Measurements from ENCODE around the gene CLP1. TPM values are rescaled to one million over a fixed set of nuclear protein-coding genes. Genes with fewer than 3 reads are reported as not detected.

Gene CLP1
- total and polyA plus RNA-seq, 7 donors = 6.8 to 16.9 (median 10.0) TPM

DNA sequence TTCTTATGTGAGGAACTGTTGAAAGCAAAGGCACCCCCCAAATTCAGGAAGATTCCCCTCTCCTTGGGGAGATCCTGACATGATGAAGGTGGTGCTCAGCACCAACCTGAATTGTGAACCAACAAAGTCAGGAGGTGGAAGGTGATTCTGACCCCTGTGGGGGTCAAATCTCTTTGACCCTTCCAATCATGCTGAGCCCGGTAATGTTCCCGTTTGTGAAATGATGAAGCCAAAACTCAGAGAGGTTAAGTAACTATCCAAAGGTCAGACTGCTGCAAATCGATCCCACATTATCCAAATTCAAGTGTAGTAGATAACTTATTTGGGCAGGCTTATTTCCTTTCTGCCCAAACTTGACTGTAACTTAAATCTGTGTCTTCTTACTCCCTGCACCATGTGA, 41.0 kb upstream of the CLP1 start:
- no peaks in the 10 kb centered on the region for H3K9me3 ChIP-seq
- DNase-seq (no peak), ATAC-seq (no peak)
- peaks cover 0 to 4% (median 0%) of the 10 kb centered on the region in 3 donors for H3K27me3 ChIP-seq (ENCODE audit: insufficient read depth in 3 of 3, low read length in 2 of 3)
- H3K27ac ChIP-seq = no peak overlapping the region
- intact Hi-C loops (cut with DNase I) = no loop called here
- WGBS, 3 donors = 42 to 55% (median 49%) methylated on average over 3 of the region's 3 CpGs
- TF ChIP-seq, protein P1, sequence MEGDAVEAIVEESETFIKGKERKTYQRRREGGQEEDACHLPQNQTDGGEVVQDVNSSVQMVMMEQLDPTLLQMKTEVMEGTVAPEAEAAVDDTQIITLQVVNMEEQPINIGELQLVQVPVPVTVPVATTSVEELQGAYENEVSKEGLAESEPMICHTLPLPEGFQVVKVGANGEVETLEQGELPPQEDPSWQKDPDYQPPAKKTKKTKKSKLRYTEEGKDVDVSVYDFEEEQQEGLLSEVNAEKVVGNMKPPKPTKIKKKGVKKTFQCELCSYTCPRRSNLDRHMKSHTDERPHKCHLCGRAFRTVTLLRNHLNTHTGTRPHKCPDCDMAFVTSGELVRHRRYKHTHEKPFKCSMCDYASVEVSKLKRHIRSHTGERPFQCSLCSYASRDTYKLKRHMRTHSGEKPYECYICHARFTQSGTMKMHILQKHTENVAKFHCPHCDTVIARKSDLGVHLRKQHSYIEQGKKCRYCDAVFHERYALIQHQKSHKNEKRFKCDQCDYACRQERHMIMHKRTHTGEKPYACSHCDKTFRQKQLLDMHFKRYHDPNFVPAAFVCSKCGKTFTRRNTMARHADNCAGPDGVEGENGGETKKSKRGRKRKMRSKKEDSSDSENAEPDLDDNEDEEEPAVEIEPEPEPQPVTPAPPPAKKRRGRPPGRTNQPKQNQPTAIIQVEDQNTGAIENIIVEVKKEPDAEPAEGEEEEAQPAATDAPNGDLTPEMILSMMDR (IDR thresholded peaks at IDR 0.05) = no peak
- no peaks in the 10 kb centered on the region for H3K4me1 ChIP-seq
- H3K36me3 ChIP-seq (ENCODE audit: insufficient read depth in 1 of 2, low read depth in 1 of 2) = peaks cover 0 to 21% of the 10 kb centered on the region in 2 donors
- H3K4me3 ChIP-seq = no peak overlapping the region

GRCh38 chr11:57618438-57618837, 39.1 kb upstream of the CLP1 start:
- Histone ChIP-seq H3K27ac (no peak overlapping the region), H3K4me1 (no peaks in the 10 kb centered on the region), H3K9me3 (no peaks in the 10 kb centered on the region), H3K27me3 (ENCODE audit: insufficient read depth in 3 of 3, low read length in 2 of 3) (peaks cover 0 to 4% (median 0%) of the 10 kb centered on the region in 3 donors), H3K36me3 (ENCODE audit: insufficient read depth in 1 of 2, low read depth in 1 of 2) (peaks cover 0 to 18% of the 10 kb centered on the region in 2 donors), H3K4me3 (no peak overlapping the region)
- TF ChIP-seq, protein P1 (IDR thresholded peaks at IDR 0.05) = no peak
- DNase-seq (no peak), ATAC-seq (no peak)
- intact Hi-C loops (cut with DNase I) = no loop called here
- WGBS, 3 donors = 70 to 75% (median 74%) methylated on average over 2 of the region's 2 CpGs

GRCh38 chr11:57619331-57619730, 38.2 kb upstream of the CLP1 start:
- peaks cover 0 to 9% of the 10 kb centered on the region in 2 donors for H3K36me3 ChIP-seq (ENCODE audit: insufficient read depth in 1 of 2, low read depth in 1 of 2)
- no peak for DNase-seq
- H3K4me3 ChIP-seq = no peak overlapping the region
- 85 to 92% (median 87%) methylated on average over 2 of the region's 2 CpGs for WGBS, 3 donors
- peaks cover 0 to 4% (median 0%) of the 10 kb centered on the region in 3 donors for H3K27me3 ChIP-seq (ENCODE audit: insufficient read depth in 3 of 3, low read length in 2 of 3)
- H3K27ac ChIP-seq = no peak overlapping the region
- ATAC-seq = no peak
- TF ChIP-seq, protein P1 (IDR thresholded peaks at IDR 0.05) = no peak
- H3K4me1 ChIP-seq = no peaks in the 10 kb centered on the region
- no peaks in the 10 kb centered on the region for H3K9me3 ChIP-seq
- intact Hi-C loops (cut with DNase I) = no loop called here

DNA sequence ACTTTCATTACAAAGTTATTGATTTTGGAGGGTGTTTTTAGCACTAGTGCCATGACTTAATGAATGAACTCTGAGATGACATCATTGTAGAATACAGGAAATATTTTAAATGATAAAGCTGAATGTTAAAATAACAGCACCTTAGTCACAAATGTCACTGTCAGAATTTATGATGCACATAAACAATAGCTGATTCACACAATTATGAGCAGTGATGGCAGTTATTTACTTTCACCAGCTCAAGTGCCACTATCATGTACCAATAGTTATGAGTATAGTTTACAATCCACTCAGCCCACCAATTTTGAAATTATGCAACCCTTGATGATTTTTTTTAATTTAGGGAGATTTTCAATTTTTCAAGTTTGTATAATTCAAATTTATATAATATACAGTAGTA, 37.1 kb upstream of the CLP1 start:
- TF ChIP-seq, protein P1 (IDR thresholded peaks at IDR 0.05) = no peak
- H3K27me3 ChIP-seq (ENCODE audit: insufficient read depth in 3 of 3, low read length in 2 of 3) = peaks cover 0 to 4% (median 0%) of the 10 kb centered on the region in 3 donors
- no peak overlapping the region for H3K4me3 ChIP-seq
- intact Hi-C loops (cut with DNase I) = no loop called here
- no peak for ATAC-seq
- no peaks in the 10 kb centered on the region for H3K9me3 ChIP-seq
- no peaks in the 10 kb centered on the region for H3K4me1 ChIP-seq
- H3K36me3 ChIP-seq (ENCODE audit: insufficient read depth in 1 of 2, low read depth in 1 of 2) = no peaks in the 10 kb centered on the region
- no peak for DNase-seq
- H3K27ac ChIP-seq = no peak overlapping the region

GRCh38 chr11:57622263-57622662, 35.3 kb upstream of the CLP1 start:
- WGBS, 3 donors = 29 to 51% (median 36%) methylated on average over 3 of the region's 3 CpGs
- intact Hi-C loops (cut with DNase I) = no loop called here
- H3K4me3 ChIP-seq = no peak overlapping the region

More at GRCh38 chr11:57622263-57622662, 35.3 kb upstream of the CLP1 start:
- TF ChIP-seq, protein P1 (IDR thresholded peaks at IDR 0.05) = no peak
- Histone ChIP-seq H3K27me3 (ENCODE audit: insufficient read depth in 3 of 3, low read length in 2 of 3) (peaks cover 0 to 4% (median 0%) of the 10 kb centered on the region in 3 donors), H3K36me3 (ENCODE audit: insufficient read depth in 1 of 2, low read depth in 1 of 2) (no peaks in the 10 kb centered on the region), H3K27ac (no peak overlapping the region), H3K4me1 (no peaks in the 10 kb centered on the region), H3K9me3 (no peaks in the 10 kb centered on the region)
- DNase-seq (no peak), ATAC-seq (no peak)

All from psoas muscle (tissue), 8 donors.